Activated CD4-positive, alpha-beta T cell treated with anti-CD3 and anti-CD28 coated beads, Interleukin-2, amount 50 U/mL, for 16 hours (primary cell): Measurements from ENCODE around the gene GPC5.

ENCODE experiments used
- DNase-seq: peaks from one replicate; pipeline ENCODE4 v3.0.0-alpha.2; 2020

Gene GPC5

GRCh38 chr13:91904005-91904404 lies 505.6 kb downstream of the GPC5 start:
- DNase-seq, result no peak

- DNase-seq, result no peak
Measured at GRCh38 chr13:91904597-91904996, 506.2 kb downstream of the GPC5 start.

GRCh38 chr13:91907398-91907797 lies 509.0 kb downstream of the GPC5 start:
- DNase-seq, result no peak

- no peak for DNase-seq
Measured at GRCh38 chr13:91909617-91910016, 511.2 kb downstream of the GPC5 start.

- no peak for DNase-seq
Measured at GRCh38 chr13:91922969-91923592, 524.7 kb downstream of the GPC5 start.

GRCh38 chr13:91930687-91931086 lies 532.3 kb downstream of the GPC5 start:
- no peak for DNase-seq

GRCh38 chr13:91934354-91934753 lies 535.9 kb downstream of the GPC5 start:
- no peak for DNase-seq

GRCh38 chr13:91946498-91947070 lies 548.2 kb downstream of the GPC5 start:
- no peak for DNase-seq

GRCh38 chr13:91948736-91949135 lies 550.3 kb downstream of the GPC5 start:
- no peak for DNase-seq

- DNase-seq, result no peak
Measured at GRCh38 chr13:91950803-91951202, 552.4 kb downstream of the GPC5 start.

GRCh38 chr13:91955546-91956355 lies 557.3 kb downstream of the GPC5 start:
- no peak for DNase-seq

GRCh38 chr13:91960947-91961346 lies 562.5 kb downstream of the GPC5 start:
- DNase-seq, result no peak

- DNase-seq, result no peak
Measured at GRCh38 chr13:91962946-91963345, 564.5 kb downstream of the GPC5 start.

- DNase-seq, result no peak
Measured at GRCh38 chr13:91965511-91965910, 567.1 kb downstream of the GPC5 start.

GRCh38 chr13:91978571-91978970 lies 580.1 kb downstream of the GPC5 start:
- DNase-seq, result no peak

- no peak for DNase-seq
Measured at GRCh38 chr13:91986761-91987483, 588.5 kb downstream of the GPC5 start.

- DNase-seq, result no peak
Measured at GRCh38 chr13:91988331-91988730, 589.9 kb downstream of the GPC5 start.

- DNase-seq, result no peak
Measured at GRCh38 chr13:92012787-92013186, 614.4 kb downstream of the GPC5 start.

GRCh38 chr13:92017737-92018136 lies 619.3 kb downstream of the GPC5 start:
- DNase-seq, result no peak

- DNase-seq, result no peak
Measured at GRCh38 chr13:92028695-92029094, 630.3 kb downstream of the GPC5 start.

- DNase-seq, result no peak
Measured at GRCh38 chr13:92029641-92030040, 631.2 kb downstream of the GPC5 start.

GRCh38 chr13:92038905-92039304 lies 640.5 kb downstream of the GPC5 start:
- DNase-seq, result no peak

- DNase-seq, result no peak
Measured at GRCh38 chr13:92042522-92042921, 644.1 kb downstream of the GPC5 start.

GRCh38 chr13:92044351-92044750 lies 645.9 kb downstream of the GPC5 start:
- no peak for DNase-seq
